B cell (primary cell): Measurements from ENCODE around the gene ANKRD52.

Source experiments
- EZH2 ChIP-seq: IDR thresholded peaks from 2 replicates; pipeline ENCODE4 v1.6.1; 2012; ENCODE audit warnings: borderline replicate concordance, low read depth, mild to moderate bottlenecking, moderate library complexity, low read length; ENCODE audit not compliant: insufficient read depth, poor library complexity, severe bottlenecking
- TF ChIP-seq, protein P1 (sequence below): fragments of 200-600 bp; IDR thresholded peaks from one replicate; pipeline ENCODE4 v1.8.0; 2022; ENCODE audit warnings: antibody characterized with exemption, mild to moderate bottlenecking

GRCh38 chr12:56189099-56189917, 68.9 kb downstream of the ANKRD52 start, which contains the start of gene SMARCC2:
- TF ChIP-seq, protein P1, sequence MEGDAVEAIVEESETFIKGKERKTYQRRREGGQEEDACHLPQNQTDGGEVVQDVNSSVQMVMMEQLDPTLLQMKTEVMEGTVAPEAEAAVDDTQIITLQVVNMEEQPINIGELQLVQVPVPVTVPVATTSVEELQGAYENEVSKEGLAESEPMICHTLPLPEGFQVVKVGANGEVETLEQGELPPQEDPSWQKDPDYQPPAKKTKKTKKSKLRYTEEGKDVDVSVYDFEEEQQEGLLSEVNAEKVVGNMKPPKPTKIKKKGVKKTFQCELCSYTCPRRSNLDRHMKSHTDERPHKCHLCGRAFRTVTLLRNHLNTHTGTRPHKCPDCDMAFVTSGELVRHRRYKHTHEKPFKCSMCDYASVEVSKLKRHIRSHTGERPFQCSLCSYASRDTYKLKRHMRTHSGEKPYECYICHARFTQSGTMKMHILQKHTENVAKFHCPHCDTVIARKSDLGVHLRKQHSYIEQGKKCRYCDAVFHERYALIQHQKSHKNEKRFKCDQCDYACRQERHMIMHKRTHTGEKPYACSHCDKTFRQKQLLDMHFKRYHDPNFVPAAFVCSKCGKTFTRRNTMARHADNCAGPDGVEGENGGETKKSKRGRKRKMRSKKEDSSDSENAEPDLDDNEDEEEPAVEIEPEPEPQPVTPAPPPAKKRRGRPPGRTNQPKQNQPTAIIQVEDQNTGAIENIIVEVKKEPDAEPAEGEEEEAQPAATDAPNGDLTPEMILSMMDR = peak; percentile 72
- TF ChIP-seq EZH2 = no peak
